ENCODE results near the gene RALGAPA1. TPM values are rescaled to one million over a fixed set of nuclear protein-coding genes. Genes with fewer than 3 reads are reported as not detected.
"Not testable (repeated sequence)": the region's sequence is repeated elsewhere in the genome, so short reads cannot be mapped to it uniquely, and the experiment has no call there.

Gene RALGAPA1
- total RNA-seq, 2 donors from 2014 or later: 65.5 to 66.6 TPM

DNA sequence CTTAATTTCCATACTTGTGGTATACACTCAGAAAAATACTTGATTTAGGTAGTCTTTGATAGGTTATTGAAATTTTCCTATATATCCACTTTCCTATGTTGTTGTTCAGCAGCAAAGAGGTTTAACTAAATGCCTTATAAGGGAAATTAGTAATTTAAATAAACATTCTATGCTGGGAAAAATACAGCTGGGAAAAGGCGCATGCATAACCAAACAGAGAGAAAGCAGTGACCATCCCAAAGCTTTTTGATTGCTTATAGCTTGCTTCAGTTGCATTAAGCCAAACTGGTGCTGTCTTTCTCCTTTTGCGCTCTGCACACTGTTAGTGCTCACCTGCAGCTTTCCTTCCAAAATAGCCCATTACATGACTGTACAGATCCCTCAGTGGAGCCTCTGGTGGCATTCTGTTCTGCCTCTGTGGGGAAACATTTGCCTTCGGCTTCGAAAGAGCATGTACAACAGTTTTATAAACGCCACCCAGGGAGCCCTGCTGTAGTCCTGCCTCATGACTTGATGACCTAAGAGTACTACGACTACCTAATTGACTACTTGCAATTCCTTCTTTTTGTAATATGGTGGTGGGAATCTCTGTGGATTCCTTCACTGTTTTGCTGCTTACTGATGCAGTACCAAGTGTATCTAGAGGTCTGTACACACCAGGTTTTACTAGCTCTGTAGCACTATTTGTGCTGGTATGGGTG lies 120.8 kb downstream of the RALGAPA1 start:
- Histone ChIP-seq H3K27me3 (replicated peaks; ENCODE audit: insufficient read depth) (no peaks in the 10 kb centered on the region), H3K4me3 (no peak overlapping the region), H3K4me1 (replicated peaks) (no peaks in the 10 kb centered on the region), H3K27ac (no peak overlapping the region), H3K9me3 (no peaks in the 10 kb centered on the region), H3K36me3 (no peaks in the 10 kb centered on the region)
- WGBS: 91% methylated on average over 6 of the region's 6 CpGs
- DNase-seq (ENCODE audit: low spot score): no peak
- intact Hi-C loops (cut with DNase I): loop anchor here (10.0 kb wide), 1 partner anchor 117 kb away; the partner anchor contains the start of gene RALGAPA1
- TF ChIP-seq POLR2AphosphoS5 (IDR thresholded peaks at IDR 0.05) (no peak), POLR2A (IDR thresholded peaks at IDR 0.05) (no peak)
- TF ChIP-seq, protein P1, sequence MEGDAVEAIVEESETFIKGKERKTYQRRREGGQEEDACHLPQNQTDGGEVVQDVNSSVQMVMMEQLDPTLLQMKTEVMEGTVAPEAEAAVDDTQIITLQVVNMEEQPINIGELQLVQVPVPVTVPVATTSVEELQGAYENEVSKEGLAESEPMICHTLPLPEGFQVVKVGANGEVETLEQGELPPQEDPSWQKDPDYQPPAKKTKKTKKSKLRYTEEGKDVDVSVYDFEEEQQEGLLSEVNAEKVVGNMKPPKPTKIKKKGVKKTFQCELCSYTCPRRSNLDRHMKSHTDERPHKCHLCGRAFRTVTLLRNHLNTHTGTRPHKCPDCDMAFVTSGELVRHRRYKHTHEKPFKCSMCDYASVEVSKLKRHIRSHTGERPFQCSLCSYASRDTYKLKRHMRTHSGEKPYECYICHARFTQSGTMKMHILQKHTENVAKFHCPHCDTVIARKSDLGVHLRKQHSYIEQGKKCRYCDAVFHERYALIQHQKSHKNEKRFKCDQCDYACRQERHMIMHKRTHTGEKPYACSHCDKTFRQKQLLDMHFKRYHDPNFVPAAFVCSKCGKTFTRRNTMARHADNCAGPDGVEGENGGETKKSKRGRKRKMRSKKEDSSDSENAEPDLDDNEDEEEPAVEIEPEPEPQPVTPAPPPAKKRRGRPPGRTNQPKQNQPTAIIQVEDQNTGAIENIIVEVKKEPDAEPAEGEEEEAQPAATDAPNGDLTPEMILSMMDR (IDR thresholded peaks at IDR 0.05): no peak

DNA sequence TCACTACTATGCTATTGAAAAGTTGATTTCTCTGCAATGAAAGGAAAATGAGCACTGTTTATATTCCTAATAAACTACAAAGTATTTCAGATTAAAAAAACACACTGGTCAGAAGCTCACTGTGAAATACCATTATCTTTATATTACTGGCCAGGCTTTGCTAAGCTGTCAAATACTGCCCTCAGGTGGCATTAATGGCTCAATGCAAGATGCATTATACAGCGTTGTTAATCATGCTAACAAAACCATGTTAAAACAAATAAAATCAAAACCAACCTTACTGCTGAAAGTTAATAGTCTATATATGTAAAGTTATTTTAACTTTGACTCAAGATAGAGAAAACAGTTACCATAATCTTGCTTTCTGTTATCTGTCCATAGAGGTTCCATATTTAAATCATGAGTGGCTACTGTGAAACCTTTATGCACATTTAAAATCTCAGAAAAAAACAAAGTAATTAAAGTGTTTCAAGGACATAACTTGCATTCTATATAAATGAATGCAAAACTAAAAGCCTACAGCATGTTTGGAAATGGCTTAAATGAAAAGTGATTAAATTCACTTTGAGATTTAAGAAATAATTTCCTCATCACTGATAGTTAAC lies 121.7 kb downstream of the RALGAPA1 start:
- Histone ChIP-seq H3K27ac (no peak overlapping the region), H3K36me3 (no peaks in the 10 kb centered on the region), H3K27me3 (replicated peaks; ENCODE audit: insufficient read depth) (no peaks in the 10 kb centered on the region), H3K9me3 (no peaks in the 10 kb centered on the region), H3K4me1 (replicated peaks) (no peaks in the 10 kb centered on the region), H3K4me3 (no peak overlapping the region)
- intact Hi-C loops (cut with DNase I): loop anchor here (10.0 kb wide), 1 partner anchor 117 kb away; the partner anchor contains the start of gene RALGAPA1
- WGBS: 10% methylated on average over 1 of the region's 1 CpG
- peak; percentile 40 for DNase-seq (ENCODE audit: low spot score)
- TF ChIP-seq, protein P1 (IDR thresholded peaks at IDR 0.05): peak in 3 of 4 experiments; percentile 39 to 76 (median 68)
- TF ChIP-seq POLR2AphosphoS5 (IDR thresholded peaks at IDR 0.05): peak; percentile 25
- no peak for TF ChIP-seq POLR2A (IDR thresholded peaks at IDR 0.05)

DNA sequence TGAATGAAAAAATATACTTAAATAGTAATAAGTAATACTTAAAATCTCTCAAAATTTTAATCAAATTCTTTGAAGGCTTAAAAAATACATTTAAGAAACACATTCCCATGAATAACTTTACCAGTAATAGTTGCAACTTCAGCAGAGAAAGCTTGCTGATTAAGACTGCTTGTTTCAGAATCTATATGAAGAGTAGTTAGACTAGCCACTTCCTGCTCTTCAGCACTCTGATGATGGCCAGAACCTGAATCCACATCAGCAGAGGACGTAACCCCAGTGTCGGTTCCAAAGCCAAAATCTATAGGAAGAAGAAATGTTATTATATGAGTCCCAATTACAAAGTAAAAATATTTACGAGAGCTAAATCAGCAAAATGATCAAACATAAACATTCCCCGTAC lies 125.4 kb downstream of the RALGAPA1 start:
- H3K27me3 ChIP-seq (replicated peaks; ENCODE audit: insufficient read depth); DNase-seq (ENCODE audit: low spot score); H3K4me1 ChIP-seq (replicated peaks); H3K27ac ChIP-seq; H3K36me3 ChIP-seq; H3K4me3 ChIP-seq; H3K9me3 ChIP-seq: not testable (repeated sequence)
- WGBS: 57% methylated on average over 4 of the region's 4 CpGs
- intact Hi-C loops (cut with DNase I): loop anchor here (10.0 kb wide), 1 partner anchor 121 kb away; the partner anchor contains the start of gene RALGAPA1

DNA sequence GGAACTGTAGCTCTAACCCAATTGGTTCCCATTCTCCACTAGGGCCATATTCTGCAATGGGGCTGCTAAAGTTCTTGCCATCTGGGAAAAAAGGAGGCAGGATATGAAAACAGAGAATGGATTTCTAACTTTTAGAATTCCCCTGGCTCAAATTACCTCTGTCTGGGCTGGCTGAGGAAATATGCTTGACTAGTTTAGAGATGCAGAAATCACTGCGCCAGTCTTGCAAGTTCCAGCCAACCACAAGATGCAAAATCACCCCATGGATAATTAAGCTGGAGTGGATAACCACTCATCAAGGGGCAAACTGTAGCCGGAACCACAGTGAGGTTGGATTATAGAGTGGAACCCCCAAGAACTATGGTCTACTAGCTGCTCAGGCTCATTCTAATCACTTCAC lies 126.3 kb downstream of the RALGAPA1 start:
- no peaks in the 10 kb centered on the region for H3K27me3 ChIP-seq (replicated peaks; ENCODE audit: insufficient read depth)
- intact Hi-C loops (cut with DNase I): loop anchor here (10.0 kb wide), 1 partner anchor 122 kb away; the partner anchor contains the start of gene RALGAPA1
- no peaks in the 10 kb centered on the region for H3K4me1 ChIP-seq (replicated peaks)
- no peak for TF ChIP-seq POLR2A (IDR thresholded peaks at IDR 0.05)
- no peak for TF ChIP-seq POLR2AphosphoS5 (IDR thresholded peaks at IDR 0.05)
- TF ChIP-seq, protein P1 (IDR thresholded peaks at IDR 0.05): no peak
- H3K4me3 ChIP-seq: no peak overlapping the region
- no peaks in the 10 kb centered on the region for H3K36me3 ChIP-seq
- no peak overlapping the region for H3K27ac ChIP-seq
- no peak for DNase-seq (ENCODE audit: low spot score)
- 92% methylated on average over 2 of the region's 2 CpGs for WGBS
- no peaks in the 10 kb centered on the region for H3K9me3 ChIP-seq

DNA sequence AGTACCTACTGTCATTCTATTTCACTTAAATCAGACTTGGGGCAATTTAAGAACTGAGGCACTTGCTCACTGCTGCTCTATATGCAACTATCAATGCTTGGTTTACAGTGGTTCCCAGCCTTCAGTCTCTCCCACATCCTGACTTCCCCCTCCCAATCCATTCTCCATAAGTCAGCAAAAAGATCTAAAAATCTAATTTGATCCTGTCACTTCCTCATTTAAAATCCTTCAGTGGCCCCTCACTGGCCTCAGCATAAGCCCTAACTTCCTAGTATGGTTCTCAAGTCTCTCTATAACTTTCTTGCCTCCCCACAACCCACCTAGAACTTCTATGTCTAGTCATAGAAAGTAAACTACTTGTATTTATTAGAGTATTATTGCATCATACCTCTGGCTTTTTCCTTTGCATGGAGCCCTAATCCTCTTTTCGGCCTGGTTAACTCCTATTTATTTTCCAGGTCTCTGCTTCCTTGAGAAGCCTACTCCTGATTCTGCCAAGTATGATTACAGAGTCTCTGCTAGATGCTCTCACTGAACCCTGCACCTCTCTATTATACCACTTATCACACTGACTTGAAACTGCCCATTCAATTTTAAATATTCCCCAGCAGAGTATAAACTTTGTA lies 130.6 kb downstream of the RALGAPA1 start:
- intact Hi-C loops (cut with DNase I): no loop called here
- no peaks in the 10 kb centered on the region for H3K4me1 ChIP-seq (replicated peaks)
- H3K27me3 ChIP-seq (replicated peaks; ENCODE audit: insufficient read depth): no peaks in the 10 kb centered on the region
- peaks cover 0 to 4% of the 10 kb centered on the region in 2 donors for H3K36me3 ChIP-seq
- H3K9me3 ChIP-seq: no peaks in the 10 kb centered on the region
- no peak overlapping the region for H3K27ac ChIP-seq
- TF ChIP-seq POLR2AphosphoS5 (IDR thresholded peaks at IDR 0.05) (no peak), POLR2A (IDR thresholded peaks at IDR 0.05) (no peak)
- TF ChIP-seq, protein P1 (IDR thresholded peaks at IDR 0.05): no peak
- 82% methylated on average over 1 of the region's 1 CpG for WGBS
- H3K4me3 ChIP-seq: no peak overlapping the region
- no peak for DNase-seq (ENCODE audit: low spot score)

Data from prostate gland (tissue), 2 donors.